Gastrocnemius medialis (tissue), 4 donors: ENCODE results near the gene DCD. TPM values are rescaled to one million over a fixed set of nuclear protein-coding genes. Genes with fewer than 3 reads are reported as not detected.

Source experiments
- ATAC-seq, 2 donors: fragments of 150-250 bp; one replicate each; pipeline ENCODE4 v1.9.1; 2016
- DNase-seq, 2 donors: peaks; one replicate each; pipeline ENCODE4 v3.0.0-alpha.2; 2019
- H3K27ac ChIP-seq, 4 donors: fragments of 200-600 bp; sonication (generic); 1 replicate in 1 of 4; 2 replicates in 3 of 4; pipeline ENCODE4 v1.5.1; 2016 to 2018; ENCODE audit warnings: mild to moderate bottlenecking in 2 of 4, moderate library complexity in 1 of 4
- H3K27me3 ChIP-seq, 3 donors: fragments of 200-600 bp; sonication (generic) in 2 of 3; 1 replicate in 1 of 3; 2 replicates in 2 of 3; pipeline versions ENCODE4 v1.5.1 to v1.6.0; 2016 to 2019; ENCODE audit warnings: mild to moderate bottlenecking in 1 of 3, moderate library complexity in 1 of 3
- H3K36me3 ChIP-seq, 2 donors: fragments of 200-600 bp; sonication (generic) in 1 of 2; one replicate each; pipeline ENCODE4 v1.5.1; 2017 to 2018
- H3K4me1 ChIP-seq, 2 donors: fragments of 200-600 bp; sonication (generic) in 1 of 2; one replicate each; pipeline ENCODE4 v1.5.1; 2016 to 2017; ENCODE audit warnings: mild to moderate bottlenecking in 2 of 2
- H3K4me3 ChIP-seq, 4 donors: fragments of 200-600 bp; sonication (generic) in 3 of 4; 1 replicate in 1 of 4; 2 replicates in 3 of 4; pipeline ENCODE4 v1.5.1; 2016 to 2019; ENCODE audit warnings: mild to moderate bottlenecking in 2 of 4
- H3K9me3 ChIP-seq, 3 donors: fragments of 200-600 bp; sonication (generic) in 2 of 3; 1 replicate in 1 of 3; 2 replicates in 2 of 3; pipeline ENCODE4 v1.5.1; 2016 to 2019
- CTCF ChIP-seq, 5 experiments: fragments of 450-650 bp in 3 of 5; fragments of 200-600 bp in 2 of 5; sonication (generic) in 2 of 5; IDR thresholded peaks in 4 of 5; conservative IDR thresholded peaks in 1 of 5; 1 replicate in 4 of 5; 2 replicates in 1 of 5; pipeline ENCODE4 v1.5.1; 2016 to 2019; ENCODE audit warnings: antibody characterized with exemption in 5 of 5, mild to moderate bottlenecking in 3 of 5, moderate library complexity in 3 of 5
- POLR2A ChIP-seq, 2 donors: fragments of 450-650 bp; IDR thresholded peaks; one replicate each; pipeline ENCODE4 v1.6.1; 2017; ENCODE audit warnings: antibody characterized with exemption in 2 of 2, mild to moderate bottlenecking in 2 of 2, moderate library complexity in 2 of 2
- in situ Hi-C, 4 donors: fragments of 200-750 bp; cut with MboI; loops; one replicate each; pipeline versions ENCODE4 v1.15.0 to v1.8.0; 2017; ENCODE audit warnings: low sequenced_read_pairs in 4 of 4
- intact Hi-C: fragments of 100-400 bp; cut with DNase I; formaldehyde crosslinking; loops from one replicate; pipeline ENCODE4 v1.15.1; 2023; ENCODE audit warnings: low total_unique reads
- total RNA-seq, 4 donors: library from RNA; depleted of rRNA; stranded (reverse); fragments of >200 nt; gene quantifications; one replicate each; pipeline versions ENCODE4 v1.1.0 to v1.2.3, GENCODE V29; 2016

The DCD gene
- total RNA-seq, 4 donors from 2014 or later = not detected

- Histone ChIP-seq H3K36me3 (no peaks in the 10 kb centered on the region), H3K4me3 (no peak overlapping the region), H3K27me3 (no peaks in the 10 kb centered on the region), H3K9me3 (no peaks in the 10 kb centered on the region), H3K27ac (no peak overlapping the region), H3K4me1 (peaks cover 6 to 9% of the 10 kb centered on the region in 2 donors)
- ATAC-seq (no peak), DNase-seq (no peak)
- TF ChIP-seq POLR2A (IDR thresholded peaks at IDR 0.05) = no peak
- TF ChIP-seq CTCF (IDR thresholded peaks at IDR 0.05 in 4 of 5, conservative IDR thresholded peaks at IDR 0.05 in 1 of 5) = no peak
- in situ Hi-C loops (no loop called here), intact Hi-C loops (no loop called here)
These were observed 15.4 kb upstream of the DCD start for GRCh38 chr12:54663603-54664002.

- in situ Hi-C loops = no loop called here
- H3K36me3 ChIP-seq = no peaks in the 10 kb centered on the region
- H3K4me3 ChIP-seq = no peak overlapping the region
- TF ChIP-seq CTCF (IDR thresholded peaks at IDR 0.05 in 4 of 5, conservative IDR thresholded peaks at IDR 0.05 in 1 of 5) (no peak), POLR2A (IDR thresholded peaks at IDR 0.05) (no peak)
- intact Hi-C loops = no loop called here
- peaks cover 6 to 9% of the 10 kb centered on the region in 2 donors for H3K4me1 ChIP-seq
- DNase-seq = no peak
- H3K27ac ChIP-seq = no peak overlapping the region
- ATAC-seq = no peak
- H3K27me3 ChIP-seq = no peaks in the 10 kb centered on the region
- no peaks in the 10 kb centered on the region for H3K9me3 ChIP-seq
These were observed 13.9 kb upstream of the DCD start for GRCh38 chr12:54662026-54662425.

- in situ Hi-C loops (no loop called here), intact Hi-C loops (no loop called here)
- Histone ChIP-seq H3K27me3 (no peaks in the 10 kb centered on the region), H3K9me3 (no peaks in the 10 kb centered on the region), H3K36me3 (no peaks in the 10 kb centered on the region), H3K4me1 (peaks cover 6 to 9% of the 10 kb centered on the region in 2 donors), H3K4me3 (no peak overlapping the region), H3K27ac (peak overlapping the region in 2 of 4 donors; percentile 20 to 68)
- no peak for DNase-seq
- no peak for TF ChIP-seq CTCF (IDR thresholded peaks at IDR 0.05 in 4 of 5, conservative IDR thresholded peaks at IDR 0.05 in 1 of 5)
- no peak for TF ChIP-seq POLR2A (IDR thresholded peaks at IDR 0.05)
- no peak for ATAC-seq
These were observed 12.9 kb upstream of the DCD start for GRCh38 chr12:54661048-54661447.

GRCh38 chr12:54660320-54660962 is 12.3 kb upstream of the DCD start:
- Histone ChIP-seq H3K27me3 (no peaks in the 10 kb centered on the region), H3K27ac (peak overlapping the region in 2 of 4 donors; percentile 20 to 68), H3K9me3 (no peaks in the 10 kb centered on the region), H3K4me1 (peaks cover 6 to 9% of the 10 kb centered on the region in 2 donors), H3K36me3 (no peaks in the 10 kb centered on the region), H3K4me3 (peak overlapping the region in 1 of 4 donors; percentile 27)
- intact Hi-C loops = no loop called here
- in situ Hi-C loops = no loop called here
- ATAC-seq (peak; percentile 83 to 91), DNase-seq (peak; percentile 29 to 62)
- TF ChIP-seq POLR2A (IDR thresholded peaks at IDR 0.05) (no peak), CTCF (IDR thresholded peaks at IDR 0.05 in 4 of 5, conservative IDR thresholded peaks at IDR 0.05 in 1 of 5) (no peak)
